Nephron progenitor cell (in vitro differentiated cells): ENCODE data around the gene NFIX.
A peak's percentile ranks its signal among the peaks of the same experiment; 100 is the strongest.

Experiments
- DNase-seq: peaks from one replicate; pipeline ENCODE4 v3.0.0; 2021
- H3K27ac Mint-ChIP-seq: 2 replicates; pipeline ENCODE4 v1.8.0; 2021; ENCODE audit warnings: mild to moderate bottlenecking, moderate library complexity, mixed read lengths
- H3K27me3 Mint-ChIP-seq: 2 replicates; pipeline ENCODE4 v1.8.0; 2021; ENCODE audit warnings: mild to moderate bottlenecking, low read depth, mixed read lengths; ENCODE audit not compliant: poor library complexity
- H3K36me3 Mint-ChIP-seq: 2 replicates; pipeline ENCODE4 v1.8.0; 2021; ENCODE audit warnings: low read depth, mixed read lengths
- H3K4me1 Mint-ChIP-seq: 2 replicates; pipeline ENCODE4 v1.8.0; 2021; ENCODE audit warnings: mixed read lengths
- H3K4me3 Mint-ChIP-seq: 2 replicates; pipeline ENCODE4 v1.8.0; 2021; ENCODE audit warnings: mild to moderate bottlenecking, moderate library complexity, mixed read lengths
- H3K9me3 Mint-ChIP-seq: 2 replicates; pipeline ENCODE4 v1.8.0; 2021; ENCODE audit warnings: mild to moderate bottlenecking, moderate library complexity, mixed read lengths
- CTCF ChIP-seq: fragments of 200-600 bp; sonication (generic); IDR thresholded peaks from 2 replicates; pipeline ENCODE4 v1.5.0; 2021; ENCODE audit warnings: antibody characterized with exemption

Gene NFIX

GRCh38 chr19:13110099-13110610 is 114.9 kb downstream of the NFIX start:
- Mint-ChIP-seq H3K9me3 (no peaks in the 10 kb centered on the region), H3K36me3 (peaks cover 6% of the 10 kb centered on the region), H3K27me3 (peaks cover 4% of the 10 kb centered on the region), H3K27ac (no peak overlapping the region), H3K4me1 (peaks cover 2% of the 10 kb centered on the region), H3K4me3 (no peak overlapping the region)
- TF ChIP-seq CTCF = no peak
- no peak for DNase-seq

- Mint-ChIP-seq H3K4me3 (no peak overlapping the region), H3K4me1 (peaks cover 23% of the 10 kb centered on the region), H3K9me3 (no peaks in the 10 kb centered on the region), H3K27ac (no peak overlapping the region), H3K36me3 (peaks cover 2% of the 10 kb centered on the region), H3K27me3 (no peaks in the 10 kb centered on the region)
- no peak for TF ChIP-seq CTCF
- no peak for DNase-seq
Measured at GRCh38 chr19:13112555-13112954, 117.3 kb downstream of the NFIX start.

GRCh38 chr19:13115936-13116281 is 120.6 kb downstream of the NFIX start:
- H3K9me3 Mint-ChIP-seq = no peaks in the 10 kb centered on the region
- TF ChIP-seq CTCF = no peak
- peak; percentile 40 for DNase-seq
- H3K27me3 Mint-ChIP-seq = no peaks in the 10 kb centered on the region
- H3K4me1 Mint-ChIP-seq = peaks cover 46% of the 10 kb centered on the region
- no peaks in the 10 kb centered on the region for H3K36me3 Mint-ChIP-seq
- peak overlapping the region; percentile 99 for H3K27ac Mint-ChIP-seq
- H3K4me3 Mint-ChIP-seq = peak overlapping the region; percentile 96

- no peak for TF ChIP-seq CTCF
- Mint-ChIP-seq H3K9me3 (no peaks in the 10 kb centered on the region), H3K4me1 (peaks cover 52% of the 10 kb centered on the region), H3K27me3 (no peaks in the 10 kb centered on the region), H3K27ac (peak within 1 kb of the TSS; percentile 99), H3K4me3 (peak within 1 kb of the TSS; percentile 96), H3K36me3 (no peaks in the 10 kb centered on the region)
- peak; percentile 87 for DNase-seq
Measured at GRCh38 chr19:13116282-13117175, 121.3 kb downstream of the NFIX start, which contains the start of gene TRMT1. Gene TRMT1, minus strand, starts transcription at chr19:13116740. Its CDS starts 341 bp downstream, at chr19:13116399.

- H3K9me3 Mint-ChIP-seq = no peaks in the 10 kb centered on the region
- no peak for TF ChIP-seq CTCF
- no peaks in the 10 kb centered on the region for H3K27me3 Mint-ChIP-seq
- peaks cover 59% of the 10 kb centered on the region for H3K4me1 Mint-ChIP-seq
- peak overlapping the region; percentile 96 for H3K4me3 Mint-ChIP-seq
- no peak overlapping the region for H3K27ac Mint-ChIP-seq
- no peak for DNase-seq
- H3K36me3 Mint-ChIP-seq = peaks cover 5% of the 10 kb centered on the region
Measured at GRCh38 chr19:13117176-13117771, 122.0 kb downstream of the NFIX start.
